GM08714 (cell line): ENCODE data around the gene KCTD21.
A peak's percentile ranks its signal among the peaks of the same experiment; 100 is the strongest.
"Not testable (repeated sequence)": the region's sequence is repeated elsewhere in the genome, so short reads cannot be mapped to it uniquely, and the experiment has no call there.

Source experiments
- H3K4me3 ChIP-seq: fragments of 200-500 bp; sonication (Bioruptor generic); 2 replicates; pipeline ENCODE4 v1.5.1; 2014; ENCODE audit warnings: mild to moderate bottlenecking, low read length, inconsistent platforms
- ZNF274 ChIP-seq: IDR thresholded peaks from 2 replicates; pipeline ENCODE4 v1.6.1; 2012; ENCODE audit warnings: mild to moderate bottlenecking, low read depth, low read length

Gene KCTD21

DNA sequence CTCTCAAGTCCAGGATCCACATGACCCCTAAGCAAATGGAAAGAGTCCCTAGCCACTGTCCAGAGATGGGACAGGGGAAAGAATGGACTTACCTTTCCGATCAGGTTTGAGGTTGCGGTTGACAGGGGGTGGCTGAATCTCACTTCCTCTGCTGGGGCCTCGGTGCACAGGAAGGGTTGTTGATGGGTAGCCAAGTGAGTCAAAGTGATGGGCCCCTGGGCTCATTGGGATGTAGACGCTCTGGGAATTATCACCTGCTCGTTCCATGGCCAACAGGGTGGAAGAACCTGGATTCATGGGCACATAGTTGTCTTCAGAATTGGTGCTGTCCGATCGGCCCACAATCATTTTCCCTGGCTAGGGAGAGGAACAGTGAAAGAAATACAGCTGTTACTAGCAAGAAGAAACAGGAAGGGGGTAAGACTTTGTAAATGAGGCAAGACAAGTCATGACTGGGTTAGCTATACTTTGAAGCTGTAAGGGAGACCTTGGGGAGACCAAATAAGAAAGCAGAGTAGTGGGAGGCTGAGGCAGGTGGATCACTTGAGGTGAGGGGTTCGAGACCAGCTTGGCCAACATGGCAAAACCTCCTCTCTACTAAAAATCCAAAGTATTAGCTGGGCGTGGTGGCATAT is 35.0 kb upstream of the KCTD21 start:
- no peak for TF ChIP-seq ZNF274
- H3K4me3 ChIP-seq: peak overlapping the region; percentile 17; the same call in 1 of the 2 replicates

DNA sequence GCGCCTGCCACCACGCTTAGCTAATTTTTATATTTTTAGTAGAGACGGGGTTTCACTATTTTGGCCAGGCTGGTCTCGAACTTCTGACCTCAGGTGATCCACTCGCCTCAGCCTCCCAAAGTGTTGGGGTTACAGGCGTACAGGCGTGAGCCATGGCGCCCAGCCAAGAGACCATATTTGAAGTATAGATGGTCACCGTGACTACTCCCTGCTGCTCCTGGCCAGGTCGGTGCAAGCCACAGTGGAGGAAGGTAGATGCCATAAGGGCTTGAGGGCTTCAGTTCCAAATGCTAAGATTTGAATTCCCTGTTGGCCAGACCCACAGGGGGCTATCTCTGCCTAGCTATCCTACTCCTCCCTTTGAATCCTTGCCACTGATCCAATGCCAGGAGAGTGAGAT is 34.3 kb upstream of the KCTD21 start:
- not testable (repeated sequence) for H3K4me3 ChIP-seq

- no peak for TF ChIP-seq ZNF274
- H3K4me3 ChIP-seq: no peak overlapping the region
These were observed 33.2 kb upstream of the KCTD21 start for GRCh38 chr11:78221396-78222315.

GRCh38 chr11:78220218-78221157 is 32.1 kb upstream of the KCTD21 start:
- no peak for TF ChIP-seq ZNF274
- no peak overlapping the region for H3K4me3 ChIP-seq

DNA sequence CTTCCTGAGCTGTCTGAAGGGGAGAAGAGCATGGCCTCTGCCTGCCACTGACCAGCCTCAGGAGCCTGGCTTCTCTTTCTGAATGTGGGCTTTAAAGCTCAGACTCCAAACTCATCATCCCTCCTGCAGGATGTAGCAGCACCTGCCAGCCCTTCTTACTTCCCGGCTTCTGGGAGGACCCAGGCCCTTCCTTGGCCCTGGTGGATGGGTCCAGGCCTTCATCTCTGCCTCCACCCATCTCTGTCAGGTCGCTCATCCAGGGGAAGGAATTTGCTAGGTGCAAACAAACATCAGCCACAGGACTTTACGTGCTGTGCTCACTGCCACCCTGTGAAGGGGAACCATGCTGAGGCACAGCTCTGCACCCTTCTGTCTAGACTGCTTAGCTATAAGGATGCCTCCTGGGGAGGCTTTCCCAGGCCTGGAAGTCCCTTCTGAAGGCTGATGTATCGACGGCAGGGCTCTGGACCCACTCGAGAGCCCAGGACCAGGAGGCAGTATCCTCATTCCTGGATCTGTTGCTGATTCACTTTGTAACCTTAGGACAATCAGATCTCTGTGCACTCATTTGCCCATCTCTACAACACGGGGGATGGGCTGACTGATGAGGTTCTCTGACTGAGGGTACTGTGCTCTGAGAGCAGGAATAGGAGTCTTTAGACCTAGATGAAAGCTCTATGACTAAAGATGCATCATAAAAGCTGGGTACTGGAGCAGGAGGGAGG is 31.2 kb upstream of the KCTD21 start:
- no peak for TF ChIP-seq ZNF274
- H3K4me3 ChIP-seq: no peak overlapping the region

DNA sequence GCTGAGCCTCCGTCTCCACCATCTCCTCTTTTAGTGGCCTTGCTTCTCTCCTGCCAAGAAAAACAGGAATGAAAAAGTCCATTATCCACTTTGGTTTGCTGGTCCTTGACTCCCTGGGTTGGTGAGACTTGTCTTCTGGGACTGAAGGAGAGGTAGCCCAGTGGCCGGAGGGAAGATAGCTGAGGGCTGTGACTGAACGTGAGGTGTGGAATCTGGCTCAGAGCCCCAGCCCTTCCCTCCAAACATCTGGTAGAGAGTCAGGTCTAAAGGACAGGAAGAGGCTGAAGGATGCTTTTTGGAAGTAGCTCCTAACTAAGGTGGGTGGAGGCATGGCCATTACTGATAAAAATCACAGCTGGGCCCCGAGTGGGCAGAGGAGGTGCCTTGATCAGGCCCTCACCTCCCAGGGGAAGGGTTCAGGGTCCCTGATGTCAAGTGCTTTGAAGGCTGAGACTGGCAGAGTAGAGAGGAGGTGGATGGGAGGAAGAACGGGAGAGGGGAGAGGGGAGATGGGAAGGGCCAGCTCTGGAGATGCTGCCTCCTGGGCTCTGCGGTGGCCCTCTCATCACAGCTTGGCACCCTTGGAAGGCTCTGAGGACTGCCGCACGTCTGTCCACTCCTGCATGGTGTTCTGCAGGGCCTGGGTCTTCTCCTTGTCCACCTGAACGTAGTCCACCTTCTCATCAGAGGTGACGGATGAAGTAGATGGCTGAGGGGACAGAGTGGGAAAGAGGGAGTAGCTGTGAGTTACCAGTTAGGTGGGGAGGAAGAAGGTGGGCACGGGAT is 30.5 kb upstream of the KCTD21 start:
- no peak for TF ChIP-seq ZNF274
- no peak overlapping the region for H3K4me3 ChIP-seq

DNA sequence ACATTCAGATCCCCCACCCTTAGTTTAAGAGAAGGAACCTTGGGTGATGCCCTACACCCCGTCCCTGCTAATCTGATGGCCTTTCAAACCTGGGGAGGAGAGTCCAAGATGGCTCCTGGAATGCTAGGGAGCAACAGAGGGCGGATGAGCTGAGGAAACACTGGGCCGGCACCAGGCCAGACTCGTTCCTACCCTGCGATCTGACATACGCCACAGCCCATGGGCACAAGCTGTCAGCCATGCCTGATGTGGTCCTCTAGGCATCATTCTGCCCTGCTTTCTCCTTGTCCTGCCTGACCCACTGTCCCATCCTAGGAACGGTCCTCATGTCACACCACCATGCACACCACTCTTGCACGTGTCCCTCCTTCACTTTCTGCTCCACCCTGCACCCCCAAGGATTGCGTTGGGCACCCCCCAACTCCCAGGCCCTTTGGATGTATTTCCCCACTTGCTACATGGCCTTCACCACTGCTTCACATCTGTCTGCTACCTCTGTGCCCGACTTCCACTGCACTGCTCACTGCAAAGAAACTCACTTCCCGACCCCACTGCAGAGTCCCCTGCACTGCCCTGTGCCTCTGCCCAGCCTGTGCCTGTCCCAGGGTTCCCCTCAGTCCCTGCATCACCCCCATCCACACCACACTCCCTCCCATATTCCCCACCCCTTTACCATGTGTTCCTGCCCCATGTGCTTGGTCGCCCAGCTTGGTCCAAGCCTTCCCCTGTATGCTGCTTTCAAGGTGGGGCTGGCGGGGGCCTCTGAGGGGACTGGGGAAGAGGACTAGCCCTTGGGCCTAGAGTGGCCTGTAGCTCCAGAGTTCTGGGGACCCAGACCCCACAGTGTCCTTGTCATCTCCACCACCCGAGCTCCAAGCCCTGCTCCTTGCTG is 29.5 kb upstream of the KCTD21 start:
- no peak overlapping the region for H3K4me3 ChIP-seq
- no peak for TF ChIP-seq ZNF274

DNA sequence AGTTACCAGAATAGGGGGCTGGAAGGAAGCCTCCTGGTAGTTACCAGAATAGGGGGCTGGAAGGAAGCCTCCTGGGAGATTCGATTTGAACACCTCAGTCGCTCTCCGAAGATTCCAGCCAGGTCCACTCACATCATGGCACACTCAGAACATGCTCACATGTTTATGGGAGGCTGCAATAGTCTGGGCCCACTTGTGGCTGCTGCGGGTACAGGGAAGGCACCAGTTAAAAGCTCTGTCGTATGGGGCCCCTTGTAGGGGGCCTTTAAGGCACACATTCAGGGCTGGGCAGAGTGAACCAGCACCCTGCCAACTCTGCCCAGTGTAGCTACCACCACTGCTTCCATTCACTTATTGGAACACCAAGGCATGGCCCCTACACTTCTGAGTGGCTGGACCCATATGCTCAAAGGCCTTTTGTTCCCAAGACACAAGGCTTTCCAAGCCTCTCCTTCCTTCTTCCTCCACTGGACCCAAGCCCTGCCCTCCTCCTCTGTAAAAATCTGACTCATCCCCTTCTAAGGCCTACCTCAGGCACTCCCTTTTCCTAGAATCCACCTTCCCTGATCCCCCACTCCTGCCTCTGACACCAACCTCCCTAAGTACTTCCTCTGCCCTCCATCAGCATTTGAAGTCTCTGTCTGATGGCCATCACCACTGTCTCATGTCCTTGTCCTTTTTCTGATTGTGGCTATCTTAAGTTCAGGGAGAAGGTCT is 28.3 kb upstream of the KCTD21 start:
- no peak overlapping the region for H3K4me3 ChIP-seq
- TF ChIP-seq ZNF274: no peak

- no peak overlapping the region for H3K4me3 ChIP-seq
- TF ChIP-seq ZNF274: no peak
These were observed 27.6 kb upstream of the KCTD21 start for GRCh38 chr11:78216021-78216420.

DNA sequence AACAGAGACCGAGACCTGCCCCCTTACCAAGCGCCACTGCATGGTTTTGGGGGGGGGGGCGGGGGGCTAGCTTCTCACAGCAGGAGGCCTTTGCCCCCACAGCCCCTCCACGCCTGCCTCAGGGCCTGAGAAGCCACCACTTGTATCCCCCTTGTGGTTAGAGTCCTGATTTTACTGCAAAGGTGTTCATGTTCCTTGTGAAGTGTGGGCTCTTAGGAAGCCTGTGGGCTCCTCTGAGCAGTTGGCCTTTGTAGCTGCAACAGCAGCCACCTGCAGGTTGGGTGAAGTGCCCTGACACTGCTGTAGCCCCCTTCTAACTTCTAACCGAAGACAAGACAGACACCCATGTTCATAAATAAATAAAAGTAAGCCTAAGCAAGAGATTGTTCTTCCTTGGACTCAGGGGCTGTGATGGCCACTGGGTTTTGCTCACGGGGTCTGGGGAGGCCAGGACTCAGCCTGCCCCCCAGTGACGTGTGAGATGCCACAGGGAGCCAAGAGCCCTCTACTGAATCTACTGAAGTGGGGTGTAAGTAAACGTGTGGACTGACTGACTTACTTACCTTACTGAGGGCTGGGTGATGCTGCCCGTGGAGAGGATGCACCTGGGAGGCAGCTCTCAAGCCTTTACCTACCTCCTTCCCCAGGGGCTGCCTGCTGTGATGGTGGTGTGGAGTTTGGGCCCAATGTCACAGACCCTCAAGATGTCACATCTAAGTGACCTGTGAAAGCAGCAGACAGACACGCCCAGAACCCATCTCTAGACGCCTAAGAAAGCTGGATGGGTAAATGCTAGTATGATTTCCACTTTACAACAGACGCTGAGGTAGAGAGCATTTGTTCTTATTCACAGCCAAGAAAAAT is 26.1 kb upstream of the KCTD21 start:
- TF ChIP-seq ZNF274: no peak
- no peak overlapping the region for H3K4me3 ChIP-seq

DNA sequence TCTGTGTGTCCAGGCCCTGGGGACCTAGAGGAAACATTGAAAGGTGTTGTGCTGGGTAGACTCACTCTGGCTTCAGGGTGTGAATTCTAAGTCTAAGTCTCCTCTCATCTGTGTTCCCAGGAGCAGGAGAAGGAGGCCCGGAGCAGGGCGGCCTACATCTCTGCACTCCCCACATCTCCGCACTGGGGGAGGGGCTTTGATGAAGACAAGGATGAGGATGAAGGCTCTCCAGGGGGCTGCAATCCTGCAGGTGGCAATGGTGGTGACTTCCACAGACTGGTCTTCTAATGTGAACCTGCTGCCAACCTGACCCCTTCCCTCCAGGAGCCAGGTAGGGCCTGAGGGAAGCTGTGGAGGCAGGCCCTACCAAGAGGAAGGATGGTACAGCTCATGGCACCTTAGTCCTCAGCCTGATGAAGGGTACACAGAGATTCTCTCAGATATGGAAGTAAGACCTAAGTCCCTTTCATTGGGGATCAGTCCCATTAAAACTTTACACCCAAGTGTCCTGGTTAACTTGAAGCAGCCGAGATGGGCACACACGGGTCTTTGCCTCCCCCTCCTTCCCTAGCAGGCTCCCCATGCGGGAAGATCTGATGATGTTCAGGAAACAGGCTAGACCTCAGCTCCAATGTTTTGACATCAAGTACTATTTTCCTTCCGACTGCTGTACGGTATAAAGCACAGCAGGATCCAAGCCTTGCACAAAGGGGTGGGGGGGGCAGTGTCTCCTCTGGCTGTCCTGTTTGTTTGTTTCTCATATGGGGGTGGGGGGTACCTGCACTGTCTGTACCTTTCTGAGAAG is 25.3 kb upstream of the KCTD21 start:
- TF ChIP-seq ZNF274: no peak
- H3K4me3 ChIP-seq: no peak overlapping the region
